ENCODE data around the gene BTBD19. TPM values are rescaled to one million over a fixed set of nuclear protein-coding genes. Genes with fewer than 3 reads are reported as not detected.
A peak's percentile ranks its signal among the peaks of the same experiment; 100 is the strongest.
"Not testable (repeated sequence)": the region's sequence is repeated elsewhere in the genome, so short reads cannot be mapped to it uniquely, and the experiment has no call there.

BTBD19 gene
- total RNA-seq, 2 donors from 2014 or later: 18.8 to 53.6 TPM

GRCh38 chr1:44822981-44823451, 14.7 kb downstream of the BTBD19 start:
- ATAC-seq (ENCODE audit: insufficient number of reproducible peaks, low FRiP score, low read depth) (no peak), DNase-seq (ENCODE audit: low spot score) (no peak)
- Histone ChIP-seq H3K4me1 (ENCODE audit: control insufficient read depth in 1 of 2, low read depth in 2 of 2) (peaks cover 3 to 32% of the 10 kb centered on the region in 2 donors), H3K27ac (no peak overlapping the region), H3K36me3 (no peaks in the 10 kb centered on the region), H3K4me3 (no peak overlapping the region), H3K9me3 (no peaks in the 10 kb centered on the region), H3K27me3 (replicated peaks; ENCODE audit: insufficient read depth) (no peaks in the 10 kb centered on the region)
- TF ChIP-seq CTCF (IDR thresholded peaks at IDR 0.05): no peak

DNA sequence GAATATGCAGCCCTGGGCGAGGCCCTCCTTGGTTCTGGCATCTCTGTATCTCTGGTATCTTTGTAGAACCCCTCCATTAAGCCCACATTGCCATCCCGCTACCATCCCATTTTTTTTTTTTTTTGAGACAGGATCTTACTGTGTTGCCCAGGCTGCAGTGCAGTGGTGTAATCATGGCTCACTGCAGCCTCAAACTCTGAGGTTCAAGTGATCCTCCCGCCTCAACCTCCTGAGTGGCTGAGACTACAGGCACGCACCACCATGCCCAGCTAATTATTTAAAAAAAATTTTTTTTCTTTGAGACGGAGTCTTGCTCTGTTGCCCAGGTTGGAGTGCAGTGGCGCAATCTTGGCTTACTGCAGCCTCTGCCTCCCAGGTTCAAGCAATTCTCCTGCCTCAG, 16.1 kb downstream of the BTBD19 start:
- not testable (repeated sequence) for H3K27me3 ChIP-seq (replicated peaks; ENCODE audit: insufficient read depth); H3K27ac ChIP-seq; H3K9me3 ChIP-seq; ATAC-seq (ENCODE audit: insufficient number of reproducible peaks, low FRiP score, low read depth); H3K4me3 ChIP-seq; DNase-seq (ENCODE audit: low spot score); H3K36me3 ChIP-seq
- H3K4me1 ChIP-seq (ENCODE audit: control insufficient read depth in 1 of 2, low read depth in 2 of 2): peaks cover 3 to 18% of the 10 kb centered on the region in 2 donors

DNA sequence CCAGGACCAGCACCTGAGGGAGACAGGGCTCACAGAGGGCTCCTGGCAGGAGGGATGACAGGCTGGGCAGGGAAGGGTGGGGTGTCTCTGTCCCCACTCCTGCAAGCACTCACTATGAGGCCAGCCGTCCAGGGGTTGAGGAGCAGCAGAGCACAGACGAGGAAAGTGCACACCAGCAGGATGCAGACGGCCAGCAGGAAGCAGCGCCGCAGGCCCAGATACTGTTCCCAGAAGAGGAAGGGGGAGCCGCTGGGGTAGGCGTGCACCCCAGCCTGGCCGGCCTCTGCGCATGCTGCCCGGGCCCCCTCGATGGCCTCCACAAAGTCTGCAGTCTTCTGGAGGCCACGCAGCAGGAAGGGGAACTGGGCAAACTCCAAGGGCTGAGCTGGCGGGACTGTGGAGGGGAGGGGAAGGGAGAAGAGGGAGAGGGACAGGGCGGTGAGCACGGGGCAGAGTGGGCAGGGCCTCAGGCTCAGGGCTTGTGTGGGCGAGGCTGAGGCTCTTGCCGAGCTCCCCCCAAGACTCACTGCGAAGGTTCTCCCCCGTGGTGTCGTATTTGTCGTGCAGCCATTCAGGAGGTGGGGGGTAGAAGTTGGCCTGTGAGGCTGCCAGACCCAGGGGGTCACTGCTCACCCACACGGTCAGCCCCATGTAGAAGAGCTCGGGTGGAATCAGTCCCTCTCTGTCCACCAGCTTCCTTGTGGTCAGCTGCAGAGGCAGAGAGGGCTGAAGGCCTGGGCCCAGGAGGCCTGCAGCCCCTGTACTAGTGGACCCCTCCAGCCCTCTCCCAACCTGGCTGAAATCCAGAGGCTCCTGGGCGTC, 18.3 kb downstream of the BTBD19 start:
- Histone ChIP-seq H3K36me3 (no peaks in the 10 kb centered on the region), H3K4me1 (ENCODE audit: control insufficient read depth in 1 of 2, low read depth in 2 of 2) (no peaks in the 10 kb centered on the region), H3K9me3 (no peaks in the 10 kb centered on the region), H3K4me3 (no peak overlapping the region), H3K27me3 (replicated peaks; ENCODE audit: insufficient read depth) (no peaks in the 10 kb centered on the region), H3K27ac (peak overlapping the region in 1 of 2 donors; percentile 11)
- no peak for TF ChIP-seq CTCF (IDR thresholded peaks at IDR 0.05)
- DNase-seq (ENCODE audit: low spot score) (no peak), ATAC-seq (ENCODE audit: insufficient number of reproducible peaks, low FRiP score, low read depth) (no peak)

DNA sequence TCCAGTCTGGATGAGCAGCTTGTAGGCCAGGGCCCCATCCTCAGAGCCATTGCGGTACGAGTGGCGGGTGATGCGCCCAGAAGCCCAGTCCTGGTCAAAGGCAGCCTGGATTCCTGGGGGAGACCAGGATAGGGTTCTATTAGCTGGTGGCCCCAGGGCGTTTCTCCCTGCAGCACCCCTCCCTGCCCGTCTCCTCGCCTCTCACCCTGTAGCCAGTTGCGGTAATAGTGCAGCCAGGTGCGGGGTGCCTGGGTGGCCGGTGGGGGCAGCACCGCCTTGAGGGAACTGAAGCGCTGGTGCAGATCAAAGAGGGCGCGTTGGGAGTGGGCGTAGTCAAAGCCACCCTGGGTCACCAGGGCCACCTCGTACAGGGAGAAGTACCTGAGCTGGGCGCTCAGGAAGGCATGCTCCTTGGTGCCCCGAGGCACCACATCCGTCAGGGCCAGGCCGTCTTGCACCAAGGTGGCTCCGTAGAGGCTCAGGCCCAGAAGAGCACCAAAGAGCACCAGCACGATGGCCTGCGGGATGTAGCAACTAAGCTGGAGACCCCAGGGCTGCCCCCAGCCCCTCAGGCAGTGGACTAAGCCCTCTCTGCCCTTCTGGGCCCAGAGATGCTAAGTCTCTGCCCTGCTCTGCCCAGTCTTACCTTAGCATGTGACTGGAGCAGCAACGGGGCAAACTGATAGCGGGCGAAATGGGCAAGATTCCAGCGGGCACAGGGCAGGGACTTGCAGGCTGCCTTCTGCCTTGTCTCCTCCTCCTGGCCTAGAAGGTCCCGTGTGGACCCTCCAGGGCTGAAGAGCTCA, 19.1 kb downstream of the BTBD19 start:
- no peak for ATAC-seq (ENCODE audit: insufficient number of reproducible peaks, low FRiP score, low read depth)
- H3K4me1 ChIP-seq (ENCODE audit: control insufficient read depth in 1 of 2, low read depth in 2 of 2): no peaks in the 10 kb centered on the region
- H3K27me3 ChIP-seq (replicated peaks; ENCODE audit: insufficient read depth): no peaks in the 10 kb centered on the region
- no peak overlapping the region for H3K27ac ChIP-seq
- TF ChIP-seq CTCF (IDR thresholded peaks at IDR 0.05): no peak
- H3K9me3 ChIP-seq: no peaks in the 10 kb centered on the region
- no peak overlapping the region for H3K4me3 ChIP-seq
- no peak for DNase-seq (ENCODE audit: low spot score)
- no peaks in the 10 kb centered on the region for H3K36me3 ChIP-seq

DNA sequence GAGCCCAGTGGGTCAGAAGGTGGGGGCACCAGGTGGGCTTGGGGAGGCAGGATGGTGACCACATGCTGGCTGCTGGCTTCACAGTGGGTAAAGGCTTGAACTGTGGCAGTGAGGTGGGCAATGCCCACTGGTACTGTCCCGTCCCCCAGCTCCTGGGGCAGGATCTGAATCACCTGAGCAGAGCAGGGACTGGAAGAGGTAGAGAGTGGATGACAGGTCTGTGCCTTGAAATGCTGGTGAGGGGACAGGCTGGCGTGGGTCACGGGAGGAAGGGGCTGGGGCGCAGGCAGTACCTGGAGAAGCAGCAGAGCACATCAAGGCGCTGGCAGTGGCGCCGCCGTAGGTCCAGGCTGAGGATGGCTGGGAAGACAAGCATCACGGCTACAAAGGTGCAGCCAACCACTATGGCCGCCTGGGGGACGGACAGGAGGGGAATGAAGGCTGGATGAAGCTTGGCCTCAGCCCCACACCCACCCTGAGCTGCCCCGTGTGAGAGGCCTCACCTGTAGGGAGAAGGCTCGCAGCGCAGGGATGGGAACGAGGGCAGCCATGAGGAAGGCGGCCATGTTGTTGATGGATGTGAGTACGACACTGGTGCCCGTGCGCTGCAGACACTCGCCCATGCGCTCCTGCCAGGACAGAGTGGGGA, 19.8 kb downstream of the BTBD19 start:
- H3K36me3 ChIP-seq: no peaks in the 10 kb centered on the region
- no peaks in the 10 kb centered on the region for H3K9me3 ChIP-seq
- no peaks in the 10 kb centered on the region for H3K27me3 ChIP-seq (replicated peaks; ENCODE audit: insufficient read depth)
- DNase-seq (ENCODE audit: low spot score) (no peak), ATAC-seq (ENCODE audit: insufficient number of reproducible peaks, low FRiP score, low read depth) (no peak)
- H3K4me1 ChIP-seq (ENCODE audit: control insufficient read depth in 1 of 2, low read depth in 2 of 2): no peaks in the 10 kb centered on the region
- no peak overlapping the region for H3K4me3 ChIP-seq
- no peak for TF ChIP-seq CTCF (IDR thresholded peaks at IDR 0.05)
- H3K27ac ChIP-seq: no peak overlapping the region
